Psoas muscle (tissue), 8 donors: ENCODE measurements around the gene PGGT1B. TPM values are rescaled to one million over a fixed set of nuclear protein-coding genes. Genes with fewer than 3 reads are reported as not detected.
A peak's percentile ranks its signal among the peaks of the same experiment; 100 is the strongest.

Experiments used
- ATAC-seq, 4 donors: fragments of 200-7000 bp; cut with Tn5 transposase; one replicate each; pipeline ENCODE4 v1.9.1; 2020; ENCODE audit warnings: moderate library complexity in 3 of 4, mild to moderate bottlenecking in 2 of 4
- DNase-seq, 2 donors: peaks; one replicate each; pipeline ENCODE4 v3.0.0-alpha.2; 2020
- H3K27ac ChIP-seq: fragments of 200-600 bp; one replicate; pipeline ENCODE4 v1.8.0; 2022
- H3K27me3 ChIP-seq, 3 donors: fragments of 200-600 bp in 1 of 3; one replicate each; pipeline versions ENCODE4 v1.6.1 to v1.8.0; 2013 to 2022; ENCODE audit warnings: low read length in 2 of 3, mild to moderate bottlenecking in 2 of 3, moderate library complexity in 1 of 3; ENCODE audit not compliant: insufficient read depth in 3 of 3
- H3K36me3 ChIP-seq, 2 donors: fragments of 200-600 bp in 1 of 2; one replicate each; pipeline versions ENCODE4 v1.6.1 to v1.8.0; 2013 to 2022; ENCODE audit warnings: low read depth in 1 of 2, mild to moderate bottlenecking in 1 of 2, moderate library complexity in 1 of 2; ENCODE audit not compliant: insufficient read depth in 1 of 2
- H3K4me1 ChIP-seq: fragments of 200-600 bp; one replicate; pipeline ENCODE4 v1.8.0; 2022
- H3K4me3 ChIP-seq: fragments of 200-600 bp; one replicate; pipeline ENCODE4 v1.8.0; 2022; ENCODE audit warnings: mild to moderate bottlenecking
- H3K9me3 ChIP-seq: fragments of 200-600 bp; one replicate; pipeline ENCODE4 v1.8.0; 2022
- WGBS, 3 donors: extraction: QIAGEN DNeasy Blood & Tissue Kit; methylation state at CpG; one replicate each; pipeline versions ENCODE4 v1.1.6 to v1.1.7; 2013; 5-methylcytosine and 5-hydroxymethylcytosine counted together
- intact Hi-C, 2 donors: fragments of 100-400 bp; cut with DNase I; formaldehyde crosslinking; loops; one replicate each; pipeline versions ENCODE4 v1.11.0 to v1.14.2; 2022
- polyA plus RNA-seq, 3 donors: library from polyadenylated mRNA; stranded (reverse); fragments of 200-250 nt; gene quantifications; one replicate each; pipeline ENCODE4 v1.2.3, GENCODE V29; 2013
- total RNA-seq, 4 donors: library from RNA; stranded (reverse); fragmentation: NEBNext Ultra II Directional in 2 of 4; extraction: Animal tissue kit (Norgen Biotek cat#: 25700) in 2 of 4; gene quantifications; one replicate each; pipeline versions ENCODE4 v1.2.1 to v1.2.4, GENCODE V29; 2021 to 2023
- TF ChIP-seq, protein P1 (sequence below): fragments of 200-600 bp; IDR thresholded peaks from one replicate; pipeline ENCODE4 v1.8.0; 2022; ENCODE audit warnings: antibody characterized with exemption
- donor health status: healthy with polysubstance abuse.
- donor health status: DM: no; HTN: no; CAD: no; lungs with moderate emphysema.
- donor health status: Bipolar disorder and iron deficiency.
- donor health status: healthy.
- donor health status: DM: yes; HTN: yes; CAD: no.
- donor health status: DM: no; HTN: no; CAD: no.
- donor health status: DM: no; HTN: no; CAD: no.
- donor health status: DM: yes; HTN: yes; CAD: no.

The PGGT1B gene
- total and polyA plus RNA-seq, 7 donors = 2.7 to 29.0 (median 18.4) TPM

DNA sequence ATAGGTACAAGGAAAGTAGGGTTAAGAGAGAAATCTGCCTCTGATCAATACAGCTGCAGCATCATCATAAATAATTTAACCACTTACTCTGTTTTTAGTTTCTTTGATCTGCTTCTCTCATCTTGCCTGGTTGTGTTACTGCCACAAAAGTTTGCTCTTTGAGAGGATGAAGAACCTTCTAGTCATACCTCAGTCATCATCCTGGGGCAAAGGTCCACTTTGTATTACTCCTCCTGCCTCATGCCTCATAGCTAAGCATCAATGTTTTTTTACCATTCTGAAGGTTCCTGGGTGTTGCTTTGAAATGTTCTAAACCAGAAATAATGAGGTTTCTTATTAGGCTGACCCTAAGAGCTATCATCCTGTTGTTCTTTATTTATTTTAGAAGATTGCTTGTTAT, 75.9 kb downstream of the PGGT1B start:
- no peak for ATAC-seq
- DNase-seq = no peak
- intact Hi-C loops = no loop called here
- Histone ChIP-seq H3K36me3 (no peaks in the 10 kb centered on the region), H3K9me3 (no peaks in the 10 kb centered on the region), H3K4me3 (no peak overlapping the region), H3K27me3 (peaks cover 3 to 27% (median 7%) of the 10 kb centered on the region in 3 donors), H3K27ac (no peak overlapping the region), H3K4me1 (no peaks in the 10 kb centered on the region)
- TF ChIP-seq, protein P1, sequence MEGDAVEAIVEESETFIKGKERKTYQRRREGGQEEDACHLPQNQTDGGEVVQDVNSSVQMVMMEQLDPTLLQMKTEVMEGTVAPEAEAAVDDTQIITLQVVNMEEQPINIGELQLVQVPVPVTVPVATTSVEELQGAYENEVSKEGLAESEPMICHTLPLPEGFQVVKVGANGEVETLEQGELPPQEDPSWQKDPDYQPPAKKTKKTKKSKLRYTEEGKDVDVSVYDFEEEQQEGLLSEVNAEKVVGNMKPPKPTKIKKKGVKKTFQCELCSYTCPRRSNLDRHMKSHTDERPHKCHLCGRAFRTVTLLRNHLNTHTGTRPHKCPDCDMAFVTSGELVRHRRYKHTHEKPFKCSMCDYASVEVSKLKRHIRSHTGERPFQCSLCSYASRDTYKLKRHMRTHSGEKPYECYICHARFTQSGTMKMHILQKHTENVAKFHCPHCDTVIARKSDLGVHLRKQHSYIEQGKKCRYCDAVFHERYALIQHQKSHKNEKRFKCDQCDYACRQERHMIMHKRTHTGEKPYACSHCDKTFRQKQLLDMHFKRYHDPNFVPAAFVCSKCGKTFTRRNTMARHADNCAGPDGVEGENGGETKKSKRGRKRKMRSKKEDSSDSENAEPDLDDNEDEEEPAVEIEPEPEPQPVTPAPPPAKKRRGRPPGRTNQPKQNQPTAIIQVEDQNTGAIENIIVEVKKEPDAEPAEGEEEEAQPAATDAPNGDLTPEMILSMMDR = no peak

DNA sequence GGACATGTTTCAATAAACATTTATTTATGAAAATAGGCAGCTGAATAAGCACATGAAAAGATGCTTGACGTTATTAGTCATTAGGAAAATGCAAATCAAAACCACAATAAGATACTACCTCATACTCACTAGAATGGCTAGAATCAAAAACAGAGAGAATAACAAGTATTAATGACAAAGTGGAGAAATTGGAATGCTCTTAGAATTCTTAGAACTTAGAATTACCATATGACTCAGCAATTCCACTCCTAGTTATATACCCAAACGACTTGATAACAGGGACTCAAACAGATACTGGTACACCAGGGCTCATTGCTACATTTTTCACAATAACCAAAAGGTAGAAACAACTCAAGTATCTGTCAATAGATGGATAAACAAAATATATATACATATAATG, 77.9 kb downstream of the PGGT1B start:
- 75 to 83% (median 79%) methylated on average over 2 of the region's 2 CpGs for WGBS, 3 donors
- intact Hi-C loops = no loop called here
- Histone ChIP-seq H3K9me3 (no peaks in the 10 kb centered on the region), H3K36me3 (no peaks in the 10 kb centered on the region), H3K27me3 (peaks cover 7 to 47% (median 11%) of the 10 kb centered on the region in 3 donors), H3K4me1 (peaks cover 3% of the 10 kb centered on the region), H3K27ac (no peak overlapping the region), H3K4me3 (no peak overlapping the region)
- no peak for ATAC-seq
- DNase-seq = no peak
- TF ChIP-seq, protein P1 = no peak

DNA sequence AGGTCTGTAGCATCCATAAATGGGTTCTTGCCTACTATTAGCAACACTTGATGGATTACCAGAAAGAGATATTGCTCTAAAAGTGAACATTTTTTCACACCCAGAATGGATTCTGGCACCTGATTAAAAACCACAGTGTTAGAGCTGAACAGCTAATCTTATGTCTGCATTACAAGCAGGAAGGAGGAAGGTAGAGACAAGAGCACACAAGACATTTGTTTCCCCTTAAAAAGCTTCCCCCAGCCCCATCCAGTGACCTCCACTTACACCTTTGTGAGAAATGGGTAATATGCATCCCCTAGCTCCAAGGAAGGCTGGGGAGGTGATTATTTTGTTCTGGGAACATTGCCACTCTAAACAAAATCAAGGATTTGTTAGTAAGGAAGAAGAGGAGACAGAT, 80.9 kb downstream of the PGGT1B start:
- intact Hi-C loops = no loop called here
- H3K36me3 ChIP-seq = no peaks in the 10 kb centered on the region
- H3K27ac ChIP-seq = no peak overlapping the region
- H3K27me3 ChIP-seq = peaks cover 3 to 61% (median 26%) of the 10 kb centered on the region in 3 donors
- DNase-seq = no peak
- H3K9me3 ChIP-seq = no peaks in the 10 kb centered on the region
- no peak for ATAC-seq
- H3K4me3 ChIP-seq = no peak overlapping the region
- peaks cover 7% of the 10 kb centered on the region for H3K4me1 ChIP-seq
- TF ChIP-seq, protein P1 = no peak

DNA sequence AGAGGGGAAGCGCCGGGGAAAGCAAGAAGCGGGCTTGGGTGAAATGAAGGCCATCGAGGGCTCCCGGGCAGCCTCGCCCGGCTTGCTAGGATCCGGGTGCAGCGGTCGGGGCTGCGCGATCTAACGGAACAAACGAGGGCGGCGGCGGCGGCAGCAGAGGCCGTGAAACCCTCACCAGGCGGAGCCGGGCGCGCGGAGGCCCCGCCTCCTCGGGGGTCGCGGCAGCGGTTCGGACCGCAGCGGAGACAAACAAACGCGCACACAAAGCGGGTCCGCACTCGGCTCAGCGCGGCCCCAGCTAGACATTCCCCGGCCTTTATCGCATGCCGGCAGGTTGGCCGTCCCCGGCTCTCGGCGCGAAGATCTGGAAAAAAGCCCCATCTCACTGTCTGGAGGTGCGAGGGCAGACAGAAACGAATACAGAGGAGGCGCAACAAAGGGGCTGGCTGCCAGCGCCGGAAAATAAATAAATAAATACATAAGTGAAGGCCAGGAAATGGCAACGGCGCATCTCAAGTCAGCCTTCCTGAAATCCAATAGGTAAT, 82.4 kb downstream of the PGGT1B start:
- 1 to 2% (median 1%) methylated on average over 54 of the region's 54 CpGs for WGBS, 3 donors
- DNase-seq (peak in 1 of 2 donors; percentile 55), ATAC-seq (peak in 3 of 4 donors; percentile 28 to 74 (median 42))
- H3K27ac ChIP-seq = no peak overlapping the region
- TF ChIP-seq, protein P1 = no peak
- H3K36me3 ChIP-seq = no peaks in the 10 kb centered on the region
- intact Hi-C loops = no loop called here
- no peaks in the 10 kb centered on the region for H3K9me3 ChIP-seq
- peak overlapping the region; percentile 65 for H3K4me3 ChIP-seq
- H3K4me1 ChIP-seq = peaks cover 7% of the 10 kb centered on the region
- peaks cover 3 to 61% (median 26%) of the 10 kb centered on the region in 3 donors for H3K27me3 ChIP-seq
